A673 (cell line): ENCODE measurements around the gene PLEKHG3.

Experiments used
- CTCF ChIP-seq: fragments of 300-800, 200-600 bp; sonication (generic); conservative IDR thresholded peaks from 2 replicates; pipeline ENCODE4 v1.5.1; 2017; ENCODE audit warnings: low read depth, mild to moderate bottlenecking, antibody characterized with exemption, low read length, moderate library complexity, mixed read lengths
- EZH2 ChIP-seq: fragments of 200-600 bp; sonication (generic); IDR thresholded peaks from 2 replicates; pipeline ENCODE4 v1.6.1; 2017; ENCODE audit warnings: borderline replicate concordance, low read depth, mild to moderate bottlenecking, mixed read lengths, antibody characterized with exemption, low read length; ENCODE audit not compliant: poor library complexity, severe bottlenecking

GRCh38 chr14:64674829-64675228 is 29.4 kb upstream of the PLEKHG3 start:
- TF ChIP-seq EZH2 (no peak), CTCF (no peak)
